Measurements from ENCODE around the gene NPAS3. TPM values are rescaled to one million over a fixed set of nuclear protein-coding genes. Genes with fewer than 3 reads are reported as not detected.

Gene NPAS3
- total RNA-seq, 3 donors from 2014 or later, result 0.96 to 4.0 (median 2.0) TPM

GRCh38 chr14:33622496-33622895 is 683.8 kb downstream of the NPAS3 start:
- Histone ChIP-seq H3K4me3 (no peak overlapping the region), H3K27me3 (no peaks in the 10 kb centered on the region), H3K36me3 (no peaks in the 10 kb centered on the region), H3K9me3 (no peaks in the 10 kb centered on the region), H3K4me1 (no peaks in the 10 kb centered on the region), H3K27ac (no peak overlapping the region)
- intact Hi-C loops (cut with DNase I; ENCODE audit: low total_unique reads), result no loop called here
- no peak for DNase-seq (ENCODE audit: low spot score in 2 of 2)
- TF ChIP-seq POLR2A (IDR thresholded peaks at IDR 0.05) (no peak), POLR2AphosphoS5 (IDR thresholded peaks at IDR 0.05) (no peak), CTCF (IDR thresholded peaks at IDR 0.05) (no peak)

- Histone ChIP-seq H3K4me1 (no peaks in the 10 kb centered on the region), H3K27me3 (no peaks in the 10 kb centered on the region), H3K9me3 (no peaks in the 10 kb centered on the region), H3K4me3 (no peak overlapping the region), H3K27ac (no peak overlapping the region), H3K36me3 (no peaks in the 10 kb centered on the region)
- no peak for DNase-seq (ENCODE audit: low spot score in 2 of 2)
- TF ChIP-seq POLR2AphosphoS5 (IDR thresholded peaks at IDR 0.05) (no peak), POLR2A (IDR thresholded peaks at IDR 0.05) (no peak), CTCF (IDR thresholded peaks at IDR 0.05) (no peak)
- intact Hi-C loops (cut with DNase I; ENCODE audit: low total_unique reads), result no loop called here
These were observed 691.1 kb downstream of the NPAS3 start for GRCh38 chr14:33629792-33630191.

GRCh38 chr14:33631021-33631420 is 692.3 kb downstream of the NPAS3 start:
- TF ChIP-seq POLR2A (IDR thresholded peaks at IDR 0.05), result no peak
- no peak for TF ChIP-seq POLR2AphosphoS5 (IDR thresholded peaks at IDR 0.05)
- no peak for TF ChIP-seq CTCF (IDR thresholded peaks at IDR 0.05)

GRCh38 chr14:33631441-33631840 is 692.8 kb downstream of the NPAS3 start:
- H3K9me3 ChIP-seq, result no peaks in the 10 kb centered on the region
- H3K4me3 ChIP-seq, result no peak overlapping the region
- no peak overlapping the region for H3K27ac ChIP-seq
- TF ChIP-seq POLR2AphosphoS5 (IDR thresholded peaks at IDR 0.05) (no peak), CTCF (IDR thresholded peaks at IDR 0.05) (no peak), POLR2A (IDR thresholded peaks at IDR 0.05) (no peak)
- no peaks in the 10 kb centered on the region for H3K27me3 ChIP-seq
- no peaks in the 10 kb centered on the region for H3K36me3 ChIP-seq
- intact Hi-C loops (cut with DNase I; ENCODE audit: low total_unique reads), result no loop called here
- H3K4me1 ChIP-seq, result no peaks in the 10 kb centered on the region
- no peak for DNase-seq (ENCODE audit: low spot score in 2 of 2)

More at GRCh38 chr14:33631021-33631420, 692.3 kb downstream of the NPAS3 start:
- H3K27ac ChIP-seq, result no peak overlapping the region
- H3K4me3 ChIP-seq, result no peak overlapping the region
- H3K36me3 ChIP-seq, result no peaks in the 10 kb centered on the region
- H3K27me3 ChIP-seq, result no peaks in the 10 kb centered on the region
- no peak for DNase-seq (ENCODE audit: low spot score in 2 of 2)
- H3K9me3 ChIP-seq, result no peaks in the 10 kb centered on the region
- intact Hi-C loops (cut with DNase I; ENCODE audit: low total_unique reads), result no loop called here
- H3K4me1 ChIP-seq, result no peaks in the 10 kb centered on the region

GRCh38 chr14:33634631-33635030 is 696.0 kb downstream of the NPAS3 start:
- Histone ChIP-seq H3K27ac (no peak overlapping the region), H3K4me1 (no peaks in the 10 kb centered on the region), H3K4me3 (no peak overlapping the region), H3K36me3 (no peaks in the 10 kb centered on the region), H3K9me3 (no peaks in the 10 kb centered on the region), H3K27me3 (no peaks in the 10 kb centered on the region)
- no peak for TF ChIP-seq CTCF (IDR thresholded peaks at IDR 0.05)
- TF ChIP-seq POLR2A (IDR thresholded peaks at IDR 0.05), result no peak
- TF ChIP-seq POLR2AphosphoS5 (IDR thresholded peaks at IDR 0.05), result no peak
- intact Hi-C loops (cut with DNase I; ENCODE audit: low total_unique reads), result no loop called here
- no peak for DNase-seq (ENCODE audit: low spot score in 2 of 2)

Data from breast epithelium (tissue), 4 donors.